CD4-positive, alpha-beta T cell treated with Interleukin-17A for 1 hour (primary cell): ENCODE measurements around the gene PASK.
"Not testable (repeated sequence)": the region's sequence is repeated elsewhere in the genome, so short reads cannot be mapped to it uniquely, and the experiment has no call there.

Experiments used
- DNase-seq: peaks from one replicate; pipeline ENCODE4 v3.0.0-alpha.2; 2020

Gene PASK

DNA sequence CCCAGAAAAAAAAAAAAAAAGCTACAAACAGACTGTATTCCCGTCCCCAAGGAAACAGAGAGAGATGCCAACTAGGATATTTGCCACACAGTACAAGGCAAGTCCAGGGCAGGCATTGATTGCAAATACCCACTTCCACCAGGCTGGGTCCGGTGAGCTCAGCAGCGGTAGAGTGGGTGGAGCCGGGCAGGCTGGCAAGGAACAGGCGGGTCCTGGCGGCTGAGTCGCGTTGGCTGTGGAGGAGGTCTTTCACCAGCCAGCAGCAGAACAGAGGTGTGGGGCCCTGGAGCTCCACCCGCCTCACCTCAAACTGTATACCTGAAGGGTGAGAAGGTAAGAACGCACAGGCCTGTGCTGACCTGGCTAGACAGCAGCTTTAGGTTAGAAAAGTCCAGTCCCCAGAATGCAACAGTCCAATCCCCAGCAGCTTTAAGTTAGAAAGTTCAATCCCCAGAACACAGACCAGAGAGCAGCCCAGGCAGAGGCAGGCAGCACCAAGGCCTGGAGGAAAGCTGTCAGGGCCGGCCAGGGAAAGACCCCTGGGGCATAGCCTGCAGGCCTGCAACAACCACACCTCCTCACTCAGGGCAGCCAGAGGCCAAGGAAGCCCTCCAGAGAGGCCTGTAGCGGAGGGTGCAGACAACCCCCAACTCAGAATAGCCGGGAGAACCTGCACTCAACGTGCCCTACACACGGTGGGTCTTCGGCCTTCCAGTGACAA lies 25.3 kb downstream of the PASK start:
- DNase-seq, result peak; percentile 66

DNA sequence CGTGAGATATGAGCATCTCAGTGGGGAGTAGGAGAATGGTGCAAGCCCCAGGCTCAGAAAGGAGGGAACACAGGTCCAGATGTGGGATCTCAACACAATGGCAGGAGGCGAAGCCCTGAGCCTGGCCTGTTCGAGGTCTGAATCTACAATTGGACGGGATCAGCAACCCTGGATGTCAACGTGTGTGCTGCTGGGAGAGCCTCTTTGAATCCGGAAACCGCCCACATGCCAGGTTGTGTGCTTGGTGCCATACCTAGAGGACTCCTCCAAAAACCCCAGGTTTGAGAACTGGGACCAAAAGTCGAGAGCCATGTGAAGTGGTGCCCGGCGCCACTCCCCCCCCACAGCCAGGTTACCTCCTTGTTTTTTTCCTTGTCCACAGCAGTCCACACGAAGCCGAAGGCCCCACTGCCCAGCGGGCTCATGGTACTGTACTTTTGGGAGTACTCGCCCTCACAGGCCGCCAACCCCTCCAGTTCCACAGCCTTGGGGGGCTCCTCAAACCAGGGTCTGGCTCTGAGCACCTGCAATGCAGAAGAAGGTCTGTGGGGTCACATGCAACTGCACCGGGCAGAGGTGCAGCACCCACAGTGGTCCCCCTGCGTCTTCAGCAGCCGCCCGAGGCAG lies 26.8 kb downstream of the PASK start:
- no peak for DNase-seq

DNA sequence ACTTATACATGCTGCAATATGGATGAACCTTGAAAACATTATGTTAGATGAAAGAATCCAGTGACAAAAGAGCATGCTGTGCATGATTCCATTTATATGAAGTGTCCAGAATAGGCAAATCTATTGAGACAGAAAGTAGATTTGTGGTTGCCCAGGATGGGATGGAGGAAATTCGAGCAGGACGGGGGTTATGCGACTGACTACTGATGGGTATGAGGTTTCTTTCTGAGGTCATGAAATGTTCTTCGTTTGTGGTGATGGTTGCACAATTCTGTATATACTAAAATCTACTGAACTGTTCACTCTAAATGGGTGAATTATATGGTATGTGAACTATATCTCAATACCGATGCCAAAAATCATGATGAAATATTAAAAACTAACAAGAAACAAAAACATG lies 28.3 kb downstream of the PASK start:
- DNase-seq, result no peak

DNA sequence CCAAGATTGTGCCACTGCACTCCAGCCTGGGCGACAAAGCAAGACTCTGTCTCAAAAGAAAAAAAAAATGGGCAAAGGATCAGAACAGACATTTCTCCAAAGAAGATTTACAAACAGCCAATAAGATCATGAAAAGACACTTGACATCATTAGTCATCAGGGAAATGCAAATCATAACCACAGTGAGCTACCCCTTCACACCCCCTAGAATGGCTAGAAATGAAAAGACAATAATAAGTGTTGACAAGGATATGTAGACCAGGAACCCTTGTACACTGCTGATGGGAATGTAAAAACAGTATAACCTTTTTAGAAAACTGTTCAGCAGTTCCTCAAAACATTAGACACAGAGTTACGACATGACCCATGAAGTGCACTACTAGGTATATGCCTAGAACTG lies 28.8 kb downstream of the PASK start:
- DNase-seq, result no peak

DNA sequence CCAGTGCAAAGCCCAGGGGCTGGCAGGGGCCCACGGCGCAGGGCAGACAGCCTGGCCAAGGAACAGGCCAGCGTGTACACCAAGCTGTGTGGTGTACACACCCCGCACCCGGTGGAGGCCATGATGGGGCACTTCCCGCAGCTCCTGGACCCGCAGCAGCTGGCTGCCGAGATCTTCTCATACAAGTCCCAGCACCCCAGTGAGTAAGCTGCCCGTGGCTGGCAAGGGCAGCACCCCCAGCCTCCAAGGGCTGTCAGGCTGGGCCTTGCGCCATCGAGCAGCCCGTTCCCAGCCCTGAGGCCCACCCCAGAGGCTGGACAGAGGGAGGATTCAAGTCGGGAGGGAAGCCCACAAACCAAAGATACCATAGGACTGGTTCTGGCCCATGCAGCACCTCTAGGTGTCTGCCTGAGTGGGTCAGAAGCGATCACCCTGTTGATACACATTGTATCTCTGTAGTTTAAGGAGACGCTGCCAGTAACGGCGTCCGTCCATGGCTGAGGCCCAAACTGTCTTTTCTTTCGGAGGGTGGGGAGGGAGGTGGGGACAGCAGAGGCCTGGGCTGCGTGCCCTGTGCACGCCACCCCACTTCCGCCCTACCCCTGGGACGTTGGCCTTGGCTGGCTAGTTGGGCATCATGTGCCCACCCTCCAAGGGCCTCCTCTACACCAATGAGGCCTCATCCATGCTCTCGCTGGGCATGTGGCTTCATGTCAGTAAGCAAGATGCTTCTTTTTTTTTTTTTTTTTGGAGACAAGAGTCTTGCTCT lies 30.4 kb downstream of the PASK start:
- no peak for DNase-seq

DNA sequence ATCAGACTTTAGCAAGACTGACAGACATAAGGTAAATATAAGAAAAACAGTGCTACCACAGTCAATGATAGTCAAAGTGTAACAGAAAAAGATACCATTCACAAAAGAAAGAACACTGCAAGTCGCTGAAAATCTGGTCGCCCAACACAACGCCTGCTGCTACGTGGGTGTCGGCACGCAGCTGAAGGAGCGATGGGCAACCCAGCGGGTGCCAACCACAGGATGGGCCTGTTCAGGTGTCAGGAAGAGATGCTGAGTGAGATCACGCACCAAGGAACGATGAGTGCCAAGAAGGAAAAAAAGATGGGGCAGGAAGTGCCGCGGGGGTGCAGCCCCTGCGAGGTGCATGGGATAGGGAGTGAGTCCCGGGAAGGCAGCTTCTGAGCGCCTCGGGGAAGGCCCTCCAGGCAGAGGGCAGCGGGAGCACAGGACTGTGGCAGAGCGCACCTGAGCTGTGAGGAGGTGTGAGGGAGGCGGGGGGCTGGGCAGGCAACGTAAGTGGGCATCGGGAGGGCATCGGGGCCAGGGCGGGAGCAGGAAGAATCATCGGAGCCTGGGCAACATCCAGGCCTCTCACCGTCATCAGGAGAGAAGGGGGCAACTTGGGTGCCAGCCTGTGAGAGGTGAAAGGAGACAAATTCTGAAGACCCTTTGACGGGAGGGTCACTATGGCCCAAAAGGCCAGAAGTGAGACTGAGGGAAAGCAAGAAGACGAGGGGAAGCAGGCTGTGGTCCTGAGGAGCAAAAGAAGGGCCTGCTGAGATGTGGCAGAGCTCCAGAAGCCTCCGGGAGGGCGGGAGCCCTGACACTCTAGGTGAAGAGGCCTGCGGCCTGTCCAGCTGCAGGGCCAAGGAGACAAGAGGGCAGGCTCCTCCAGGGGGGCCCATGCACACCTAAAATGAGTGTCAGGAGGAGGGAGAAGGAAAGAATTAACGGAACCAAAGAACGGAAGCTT lies 32.4 kb downstream of the PASK start:
- DNase-seq, result no peak

DNA sequence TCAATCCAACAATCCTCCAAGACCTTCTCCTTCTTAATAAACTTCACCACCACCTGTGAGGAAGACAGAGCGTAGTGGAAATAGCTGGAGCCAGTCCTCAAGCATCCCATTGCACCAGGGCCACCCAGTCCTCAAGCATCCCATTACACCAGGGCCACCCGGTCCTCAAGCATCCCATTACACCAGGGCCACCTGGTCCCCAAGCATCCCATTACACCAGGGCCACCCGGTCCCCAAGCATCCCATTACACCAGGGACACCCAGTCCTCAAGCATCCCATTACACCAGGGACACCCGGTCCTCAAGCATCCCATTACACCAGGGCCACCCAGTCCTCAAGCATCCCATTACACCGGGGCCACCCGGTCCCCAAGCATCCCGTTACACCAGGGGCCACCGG lies 33.9 kb downstream of the PASK start:
- DNase-seq, result no peak

DNA sequence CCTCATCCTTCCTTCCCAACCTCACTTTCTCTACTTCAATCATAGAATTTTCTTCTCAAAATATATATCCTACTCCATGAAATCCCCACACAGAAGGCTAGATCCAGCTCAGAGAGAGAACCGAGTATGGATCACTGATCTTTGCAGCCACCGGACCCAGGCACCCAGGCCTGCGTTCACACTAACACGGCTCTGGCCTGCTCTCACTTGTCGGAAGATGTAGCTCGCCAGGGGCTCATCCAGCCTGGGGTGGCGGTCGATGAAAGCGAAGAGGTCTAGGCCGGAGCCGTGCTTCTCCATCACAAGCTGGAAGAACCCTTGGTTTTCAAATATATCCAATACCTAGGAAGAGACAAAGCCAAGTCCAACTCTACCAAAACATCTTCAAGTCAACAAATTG lies 34.4 kb downstream of the PASK start:
- DNase-seq, result no peak

DNA sequence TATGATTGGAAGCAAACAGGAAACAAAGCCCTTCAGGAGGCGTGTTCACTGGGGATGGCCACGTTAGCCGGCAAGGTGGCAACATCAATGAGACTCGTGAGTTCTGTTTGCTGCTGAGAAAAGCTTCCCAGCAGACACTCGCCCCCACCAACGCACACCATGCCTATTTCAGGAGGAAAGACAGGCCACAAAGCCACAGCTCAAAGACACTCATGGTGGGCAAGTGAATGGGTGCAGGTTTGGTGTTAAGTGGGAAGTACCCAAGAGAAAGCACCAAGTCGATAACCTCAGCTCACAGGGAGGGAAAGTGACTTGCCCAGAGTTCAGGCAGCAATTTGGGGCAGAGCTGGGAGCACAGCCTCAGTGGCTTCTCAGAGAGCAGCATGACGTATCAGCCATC lies 36.7 kb downstream of the PASK start:
- DNase-seq, result peak; percentile 71

DNA sequence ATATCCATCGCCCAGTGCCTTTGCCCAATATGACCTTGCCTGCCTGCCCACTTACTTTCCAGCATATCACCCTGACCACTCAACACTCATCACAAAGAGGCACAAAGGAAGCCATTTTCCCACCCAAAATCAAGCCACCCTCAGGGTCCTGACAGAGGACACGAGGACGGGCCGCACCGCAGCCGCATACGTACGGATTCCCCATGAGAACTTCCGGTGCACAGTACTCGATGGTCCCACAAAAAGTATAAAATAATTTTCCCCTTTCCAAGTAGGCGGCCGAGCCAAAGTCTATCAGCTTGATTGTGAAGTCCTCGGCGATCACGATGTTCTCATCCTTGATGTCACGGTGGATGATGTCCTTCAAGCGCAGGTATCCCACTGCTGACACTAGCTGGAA lies 37.2 kb downstream of the PASK start:
- no peak for DNase-seq

DNA sequence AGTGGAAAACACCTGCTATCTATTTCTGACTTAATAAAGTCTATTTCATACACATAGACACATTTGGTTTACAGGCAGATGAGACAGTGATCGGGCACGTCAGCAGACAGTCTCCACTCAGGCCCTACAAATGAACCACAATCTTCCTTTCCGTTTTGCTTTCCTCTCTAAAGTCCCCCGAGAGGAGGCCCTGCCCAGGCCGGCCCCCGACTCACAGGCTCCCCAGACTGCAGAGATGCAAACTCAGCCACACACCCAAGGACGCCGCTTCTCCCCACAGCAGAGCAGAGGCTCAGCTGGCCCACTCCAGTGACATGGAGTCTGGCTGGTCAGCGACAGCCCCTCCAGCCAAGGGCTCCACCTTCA lies 37.8 kb downstream of the PASK start:
- DNase-seq, result peak; percentile 54

DNA sequence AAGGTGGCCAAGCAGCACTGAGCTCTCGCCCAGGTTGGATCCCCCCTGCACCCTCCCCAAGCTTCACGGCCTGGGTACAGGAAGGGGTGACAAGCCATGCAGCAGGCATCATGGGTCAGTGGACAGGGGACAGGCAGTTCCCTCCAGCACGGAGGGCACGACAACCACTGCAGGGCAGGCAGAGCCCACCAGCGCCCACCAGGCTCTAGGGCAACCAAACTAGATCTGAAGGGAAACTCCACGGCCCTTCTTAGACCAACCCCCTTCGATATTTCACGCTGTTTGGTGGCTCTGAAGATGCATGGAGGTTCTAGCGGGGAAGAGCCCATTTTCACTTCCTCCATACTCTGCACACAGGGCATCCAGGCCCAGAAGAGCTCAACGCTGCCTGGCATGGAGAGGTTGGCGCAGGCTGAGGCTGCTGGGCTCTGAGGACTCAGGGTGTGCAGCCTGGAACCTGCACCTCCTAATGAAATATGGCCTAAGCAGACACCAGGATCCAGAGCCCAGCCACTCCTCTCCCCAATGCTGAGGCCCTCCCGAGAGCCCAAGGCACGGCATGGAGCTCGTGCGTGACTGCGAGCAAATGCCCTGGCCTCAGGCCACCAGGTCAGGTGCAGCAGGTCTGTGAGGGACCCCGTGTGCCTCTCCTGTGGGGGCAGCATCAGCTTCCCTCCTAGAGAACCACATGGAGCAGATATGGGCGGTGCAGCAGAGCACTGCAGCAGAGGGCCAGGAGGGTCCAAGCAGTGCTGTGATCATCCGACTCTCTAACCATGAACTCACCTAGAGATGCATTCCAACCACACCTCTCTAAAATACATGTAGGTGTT lies 38.4 kb downstream of the PASK start:
- peak; percentile 15 for DNase-seq

DNA sequence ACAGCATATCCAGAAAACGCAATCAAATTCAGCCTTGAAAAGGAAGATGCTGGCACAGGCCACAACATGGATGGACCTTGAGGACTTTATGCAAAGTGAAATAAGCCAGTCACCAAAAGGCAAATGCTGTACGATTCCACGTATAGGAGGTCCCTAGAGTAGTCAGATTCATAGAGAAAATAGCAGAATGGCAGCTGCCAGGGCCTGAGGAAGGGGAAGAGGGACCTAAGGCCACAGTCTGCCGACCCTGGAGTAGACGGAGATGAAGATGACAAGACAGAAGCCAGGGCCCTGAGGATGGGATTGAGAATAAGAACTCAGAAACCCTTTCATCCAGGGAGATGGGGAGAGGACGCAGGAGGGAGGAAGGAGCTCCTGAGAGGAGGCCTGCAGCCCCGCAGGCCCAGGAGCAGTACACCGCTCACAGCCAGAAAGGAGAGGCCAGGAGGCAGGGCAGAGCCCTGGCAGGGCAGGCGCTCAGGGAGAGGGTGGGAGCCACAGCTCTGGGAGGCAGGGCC lies 39.1 kb downstream of the PASK start:
- no peak for DNase-seq

DNA sequence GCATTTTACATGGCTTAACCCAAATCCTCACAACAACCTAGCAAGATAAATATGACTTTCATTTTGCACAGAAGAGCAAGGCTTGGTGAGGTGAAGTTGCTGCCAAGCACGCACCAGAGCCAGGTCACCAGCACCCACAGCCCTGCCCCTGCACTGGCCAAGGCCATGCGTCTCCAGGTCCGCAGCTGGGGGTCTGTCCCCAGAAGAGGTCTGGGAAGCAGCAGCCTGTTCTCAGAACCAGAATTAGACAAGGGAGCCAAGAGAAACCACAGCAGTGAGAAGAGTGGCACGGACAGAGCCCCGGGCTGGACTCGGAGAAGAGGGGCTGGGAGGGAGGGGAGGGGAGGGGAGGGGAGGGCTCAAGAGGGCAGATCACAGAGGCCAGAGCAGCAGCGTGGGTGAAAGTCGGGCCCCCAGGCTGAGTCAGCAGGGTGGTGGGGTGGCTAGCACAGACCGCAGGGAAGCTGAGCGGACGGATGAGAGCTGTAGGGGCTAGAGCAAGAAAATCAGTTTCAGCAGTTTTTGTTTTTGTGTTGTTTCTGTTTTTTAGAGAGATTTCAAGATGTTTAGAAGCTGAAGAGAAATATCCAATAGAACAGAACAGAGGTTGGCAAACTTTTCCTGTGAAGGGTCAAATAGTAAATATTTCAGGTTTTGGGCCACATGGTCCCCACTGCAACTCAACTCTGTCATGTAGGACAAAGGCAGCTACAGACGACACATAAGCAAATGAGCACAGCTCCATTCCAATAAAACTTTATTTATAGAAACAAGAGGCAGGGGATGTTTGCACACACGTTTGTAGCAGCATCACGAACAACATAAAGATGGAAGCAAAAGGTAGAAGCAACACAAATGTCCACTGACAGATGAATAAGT lies 39.8 kb downstream of the PASK start:
- DNase-seq, result peak; percentile 44

DNA sequence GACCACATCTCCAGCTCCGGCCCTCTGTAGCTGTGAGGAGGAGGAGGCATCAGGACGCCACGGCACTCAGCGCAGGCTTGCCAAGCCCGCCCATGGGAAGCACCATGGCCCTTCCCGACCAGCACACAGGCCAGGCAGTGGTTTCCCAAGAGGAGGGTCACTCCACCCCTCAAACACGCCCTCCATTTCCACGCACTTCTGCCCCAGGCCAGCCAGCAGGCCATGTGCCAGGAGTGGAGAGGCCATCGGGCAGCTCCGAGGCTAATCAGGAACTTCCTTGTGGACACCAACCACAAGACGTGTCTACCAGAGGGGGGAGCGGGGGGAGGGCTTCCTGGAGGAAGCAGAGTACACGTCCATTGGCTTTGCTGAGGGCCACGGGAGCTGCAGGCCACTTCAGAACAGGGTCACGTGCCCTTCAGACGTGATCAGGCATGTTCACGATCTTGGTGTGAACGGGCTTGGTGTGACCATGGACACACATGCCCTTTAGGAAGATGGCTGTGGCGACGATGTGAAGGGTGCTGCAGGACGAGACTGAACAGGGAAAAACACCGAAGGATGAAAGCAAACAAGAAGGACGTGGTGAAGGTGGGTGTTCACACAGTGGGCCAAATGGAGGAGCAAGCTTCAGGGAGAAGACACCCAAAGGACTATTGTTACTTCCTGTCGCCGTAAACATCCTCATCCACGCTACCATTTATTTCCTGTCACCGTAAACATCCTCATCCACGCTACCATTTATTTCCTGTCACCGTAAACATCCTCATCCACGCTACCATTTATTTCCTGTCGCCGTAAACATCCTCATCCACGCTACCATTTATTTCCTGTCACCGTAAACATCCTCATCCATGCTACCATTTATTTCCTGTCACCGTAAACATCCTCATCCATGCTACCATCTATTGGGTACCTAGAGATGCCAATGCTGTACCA lies 40.7 kb downstream of the PASK start:
- peak; percentile 72 for DNase-seq

DNA sequence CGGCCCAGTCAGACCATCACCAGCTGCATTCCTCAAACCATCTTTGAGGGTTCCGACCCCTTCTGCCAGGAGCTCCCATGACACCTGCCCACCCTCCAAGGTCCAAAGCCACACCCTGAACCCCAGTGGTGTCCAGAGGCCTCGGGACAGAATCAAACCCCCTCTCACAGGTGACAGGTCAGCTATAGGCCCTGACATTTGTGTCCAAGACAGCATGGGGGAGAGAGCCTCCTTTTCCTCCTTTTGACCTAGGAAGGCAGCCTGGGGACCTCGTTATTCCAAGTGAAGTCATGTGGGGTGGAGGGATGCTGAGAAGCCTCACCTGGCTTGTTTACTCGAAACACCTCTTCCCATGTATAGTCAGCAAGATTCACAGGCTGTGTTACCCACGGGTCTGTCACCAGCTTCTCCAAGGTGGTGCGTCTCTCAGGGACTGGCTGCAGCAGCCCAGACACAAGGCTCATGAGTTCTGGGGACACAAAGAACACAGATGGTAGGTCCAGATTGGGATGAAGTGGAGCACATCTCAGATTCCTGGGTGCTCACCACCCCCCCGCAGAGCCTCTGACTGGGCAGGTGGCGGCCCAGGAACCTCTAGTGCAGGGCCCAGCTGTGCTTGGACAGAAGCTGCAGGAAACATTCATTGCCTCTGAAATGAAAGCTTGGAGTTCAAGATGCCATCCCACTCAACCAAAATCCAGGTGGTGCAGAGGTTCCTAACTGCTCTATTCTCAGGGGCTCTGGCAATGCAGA lies 42.1 kb downstream of the PASK start:
- no peak for DNase-seq

DNA sequence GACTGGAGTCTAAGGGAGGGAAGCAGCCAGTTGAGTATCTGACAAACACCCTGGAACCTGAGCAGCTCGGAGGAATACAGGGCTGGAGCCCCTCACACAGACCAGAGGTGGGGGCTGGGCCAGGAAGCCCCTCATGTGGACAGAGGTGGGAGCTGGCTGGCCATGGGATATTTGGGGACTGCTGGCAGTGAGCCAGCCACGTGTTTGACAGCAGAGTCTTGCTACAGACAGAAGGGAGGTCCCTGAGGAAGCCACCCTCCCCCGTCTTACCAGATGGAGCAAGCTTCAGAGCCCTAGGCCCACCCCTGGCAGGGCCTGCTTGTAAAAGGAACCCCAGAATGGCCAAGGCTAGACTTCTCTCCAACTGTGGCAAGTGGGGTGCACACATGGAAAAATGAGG lies 43.6 kb downstream of the PASK start:
- no peak for DNase-seq

DNA sequence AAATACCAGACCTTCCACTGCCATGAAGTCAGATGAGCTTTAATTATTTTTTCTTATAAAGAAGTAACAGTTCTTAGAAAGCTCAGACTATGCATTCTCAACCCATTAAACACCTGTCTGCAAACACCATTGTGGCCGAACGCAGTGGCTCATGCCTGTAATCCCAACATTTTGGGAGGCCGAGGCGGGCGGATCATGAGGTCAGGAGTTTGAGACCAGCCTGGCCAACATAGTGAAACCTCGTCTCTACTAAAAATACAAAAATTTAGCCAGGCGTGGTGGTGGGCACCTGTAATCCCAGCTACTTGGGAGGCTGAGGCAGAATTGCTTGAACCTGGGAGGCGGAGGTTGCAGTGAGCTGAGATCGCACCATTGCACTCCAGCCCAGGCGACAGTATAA lies 44.7 kb downstream of the PASK start:
- DNase-seq, result not testable (repeated sequence)

DNA sequence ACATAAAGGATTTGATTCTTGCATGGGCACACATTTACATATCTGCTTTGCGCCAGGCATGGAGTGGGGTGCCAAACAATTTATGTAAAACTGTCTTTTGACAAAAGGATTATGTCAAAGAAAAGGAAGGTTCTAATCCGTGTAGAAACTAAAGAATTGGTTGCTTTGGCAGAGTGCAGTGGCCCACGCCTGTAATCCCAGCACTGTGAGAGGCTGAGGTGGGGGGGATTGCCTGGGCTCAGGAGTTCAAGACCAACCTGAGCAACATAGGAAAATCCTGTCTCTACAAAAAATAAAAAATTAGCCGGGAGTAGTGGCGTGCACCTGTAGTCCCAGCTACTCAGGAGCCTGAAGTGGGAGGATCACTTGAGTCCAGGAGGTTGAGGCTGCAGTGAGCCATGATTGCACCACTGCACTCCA lies 46.1 kb downstream of the PASK start:
- peak; percentile 9 for DNase-seq
